ENCODE results near the gene NATD1.

- TF ChIP-seq CTCF (IDR thresholded peaks at IDR 0.05) (peak in 1 of 3 experiments; percentile 12), POLR2A (IDR thresholded peaks at IDR 0.05; ENCODE audit: low read depth) (no peak)
Observed at GRCh38 chr17:21275579-21276263, 22.5 kb upstream of the NATD1 start.
